GM12878 (cell line): ENCODE results near the gene RPS8. TPM values are rescaled to one million over a fixed set of nuclear protein-coding genes. Genes with fewer than 3 reads are reported as not detected.

ENCODE experiments used
- ATAC-seq: fragments of 200-7000 bp; cut with Tn5 transposase; 3 replicates; pipeline ENCODE4 v1.9.1; 2020; ENCODE audit warnings: mild to moderate bottlenecking, moderate library complexity
- BruUV-seq: library from RNA; stranded (reverse); fragments of 400-500 nt; replicated peaks from 2 replicates; lab custom pipeline; 2021; lab: Mats Ljungman, UMichigan
- CTCF ChIA-PET: fragments of 300-600 bp; sonication (Branson Sonifier 250); formaldehyde crosslinking; extraction: SDS; loops from one replicate; lab custom pipeline; 2021; ENCODE audit warnings: inconsistent platforms; lab: Yijun Ruan, JAX
- POLR2A ChIA-PET: fragments of 350-600 bp; formaldehyde crosslinking; extraction: SDS; loops from one replicate; lab custom pipeline; 2021; ENCODE audit warnings: inconsistent platforms; lab: Charles Lee
- RAD21 ChIA-PET: fragments of 300-600 bp; sonication (Branson Sonifier 250); formaldehyde crosslinking; loops from one replicate; lab custom pipeline; 2023; ENCODE audit warnings: antibody characterized with exemption; ENCODE audit not compliant: unreplicated experiment; lab: Charles Lee
- SMC1A ChIA-PET: fragments of 300-600 bp; sonication (Branson Sonifier 250); formaldehyde crosslinking; loops from one replicate; lab custom pipeline; 2023; ENCODE audit not compliant: unreplicated experiment, uncharacterized antibody; lab: Charles Lee
- DNase-seq: peaks from one replicate; pipeline ENCODE4 v3.0.0-alpha.2; 2011; ENCODE audit warnings: low read depth, low spot score
- FAIRE-seq: peaks from 3 replicates; lab custom pipeline; 2011; peaks lifted over from hg19 to GRCh38; lab: Jason Lieb, UNC
- H2AFZ ChIP-seq: 2 replicates; pipeline ENCODE4 v1.6.0; 2011; ENCODE audit warnings: low read depth, low read length, control low read depth; ENCODE audit not compliant: control insufficient read depth
- H3K27ac ChIP-seq: 2 replicates; pipeline ENCODE4 v1.5.1; 2011; ENCODE audit warnings: control low read depth; ENCODE audit not compliant: control insufficient read depth, insufficient read depth
- H3K27me3 ChIP-seq, 2 experiments: replicated peaks in 1 of 2; 2 replicates each; pipeline versions ENCODE4 v1.6.0 to v1.6.1; 2011; ENCODE audit warnings: low read length in 1 of 2; ENCODE audit not compliant: control insufficient read depth in 2 of 2, insufficient read depth in 2 of 2
- H3K36me3 ChIP-seq, 2 experiments: 2 replicates each; pipeline ENCODE4 v1.5.1; 2011; ENCODE audit warnings: low read length in 1 of 2; ENCODE audit not compliant: control insufficient read depth in 2 of 2, insufficient read depth in 2 of 2
- H3K4me1 ChIP-seq: 2 replicates; pipeline ENCODE4 v1.6.1; 2011; ENCODE audit warnings: mild to moderate bottlenecking, low read length, moderate library complexity, mixed read lengths; ENCODE audit not compliant: control insufficient read depth, insufficient read depth
- H3K4me2 ChIP-seq: 2 replicates; pipeline ENCODE4 v1.6.0; 2011; ENCODE audit warnings: control low read depth; ENCODE audit not compliant: control insufficient read depth, insufficient read depth
- H3K4me3 ChIP-seq: fragments of 200-600 bp; sonication (generic); 2 replicates; pipeline ENCODE4 v1.5.1; 2016
- H3K79me2 ChIP-seq: 2 replicates; pipeline ENCODE4 v1.6.0; 2011; ENCODE audit warnings: low read length; ENCODE audit not compliant: control insufficient read depth, insufficient read depth
- H3K9ac ChIP-seq: 2 replicates; pipeline ENCODE4 v1.8.0; 2011; ENCODE audit warnings: low read length, control low read depth, mixed read lengths; ENCODE audit not compliant: control insufficient read depth, insufficient read depth
- H3K9me3 ChIP-seq: replicated peaks from 3 replicates; pipeline ENCODE4 v1.5.1; 2011; ENCODE audit warnings: mild to moderate bottlenecking, low read length; ENCODE audit not compliant: control insufficient read depth, insufficient read depth
- H4K20me1 ChIP-seq: 2 replicates; pipeline ENCODE4 v1.6.0; 2011; ENCODE audit not compliant: control insufficient read depth, insufficient read depth
- ATF3 ChIP-seq: IDR thresholded peaks from 2 replicates; pipeline ENCODE4 v1.6.1; 2011; ENCODE audit warnings: low read depth, mild to moderate bottlenecking, low read length, moderate library complexity, borderline replicate concordance; ENCODE audit errors: extremely low read depth
- BHLHE40 ChIP-seq, 2 experiments: fragments of 450-650 bp in 1 of 2; IDR thresholded peaks; 2 replicates each; pipeline ENCODE4 v1.6.1; 2011 to 2017; ENCODE audit warnings: low read depth in 2 of 2, borderline replicate concordance in 1 of 2, improper control_type of control experiment in 1 of 2, low read length in 1 of 2, mild to moderate bottlenecking in 1 of 2
- CBX3 ChIP-seq: fragments of 200-600 bp; sonication (generic); IDR thresholded peaks from 2 replicates; pipeline ENCODE4 v1.6.1; 2016; ENCODE audit warnings: low read depth, borderline replicate concordance
- DPF2 ChIP-seq: fragments of 450-650 bp; IDR thresholded peaks from 2 replicates; pipeline ENCODE4 v1.6.1; 2017; ENCODE audit warnings: mild to moderate bottlenecking
- MXI1 ChIP-seq: fragments of 150-350 bp; IDR thresholded peaks from 2 replicates; pipeline ENCODE4 v1.6.1; 2011; ENCODE audit warnings: low read depth, mild to moderate bottlenecking, inconsistent platforms, low read length, improper control_type of control experiment
- NR2F1 ChIP-seq: fragments of 450-650 bp; conservative IDR thresholded peaks from 2 replicates; pipeline ENCODE4 v1.6.1; 2017; ENCODE audit warnings: mild to moderate bottlenecking
- PAX8 ChIP-seq: fragments of 450-650 bp; IDR thresholded peaks from 2 replicates; pipeline ENCODE4 v1.6.1; 2017; ENCODE audit warnings: mild to moderate bottlenecking, moderate library complexity
- POLR2AphosphoS5 ChIP-seq: IDR thresholded peaks from 2 replicates; pipeline ENCODE4 v1.6.1; 2011; ENCODE audit warnings: mild to moderate bottlenecking, low read length, inconsistent platforms
- PRDM15 ChIP-seq: fragments of 450-650 bp; formaldehyde crosslinking; IDR thresholded peaks from 2 replicates; pipeline ENCODE4 v1.4.0; 2020; ENCODE audit warnings: mild to moderate bottlenecking, moderate library complexity
- SMAD5 ChIP-seq: IDR thresholded peaks from 2 replicates; pipeline ENCODE4 v1.6.1; 2016; ENCODE audit warnings: antibody characterized with exemption, low read depth
- YBX1 ChIP-seq: fragments of 450-650 bp; IDR thresholded peaks from 2 replicates; pipeline ENCODE4 v1.6.1; 2016; ENCODE audit warnings: antibody characterized with exemption
- ZBTB33 ChIP-seq: fragments of 450-650 bp; IDR thresholded peaks from 2 replicates; pipeline ENCODE4 v1.6.1; 2017; ENCODE audit warnings: mild to moderate bottlenecking
- WGBS: methylation state at CpG from one replicate; pipeline ENCODE4 v1.1.6; 2016; ENCODE audit warnings: low lambda C conversion rate; ENCODE audit not compliant: insufficient replicate concordance, insufficient coverage; ENCODE audit errors: missing lambda C conversion rate; 5-methylcytosine and 5-hydroxymethylcytosine counted together
- in situ Hi-C: fragments of 300-500 bp; cut with MboI; formaldehyde crosslinking; loops from 9 replicates; pipeline ENCODE4 v1.14.3; 2018; ENCODE audit warnings: mixed read lengths
- intact Hi-C: fragments of 100-400 bp; cut with micrococcal nuclease; formaldehyde crosslinking; loops from one replicate; pipeline ENCODE4 v1.14.2; 2022; ENCODE audit not compliant: unreplicated experiment
- polyA plus RNA-seq, 11 experiments: library from polyadenylated mRNA; depleted of rRNA in 4 of 11; unstranded in 6 of 11; stranded (reverse) in 5 of 11; fragments of >200 nt; fragmentation: Nextera tagmentation in 4 of 11; fragmentation: Illumina TruSeq in 1 of 11; extraction: Ambion mirVana in 4 of 11; extraction: Trizol in 1 of 11; gene quantifications; 1 replicate in 1 of 11; 2 replicates in 10 of 11; pipeline versions ENCODE4 v1.2.1 to v1.2.3, GENCODE V29; 2011 to 2016; ENCODE audit warnings: inconsistent platforms in 2 of 11, missing spikeins in 2 of 11, low read depth in 1 of 11
- total RNA-seq, 4 experiments: library from RNA; depleted of rRNA in 3 of 4; stranded (reverse); fragments of >200 nt in 3 of 4; fragmentation: Illumina TruSeq in 1 of 4; extraction: Trizol in 1 of 4; gene quantifications; 2 replicates each; pipeline versions ENCODE4 v1.2.1 to v1.2.3, GENCODE V29; 2013 to 2021

Gene RPS8
- total and polyA plus RNA-seq, 10 of the 15 experiments (the other 5 are each of a cell fraction or from before 2014, with no cell fraction given), result 1,296 to 3,461 (median 2,877) TPM

- TF ChIP-seq PRDM15 (CRISPR knock-in tag) (no peak), ATF3 (no peak), CBX3 (no peak), PAX8 (no peak)
These were observed 46.9 kb downstream of the RPS8 start (continued) for GRCh38 chr1:44822131-44822701.

- no peaks in the 10 kb centered on the region; a peak in 1 of 4 replicates for H3K27me3 ChIP-seq
- in situ Hi-C loops, result no loop called here
- POLR2A ChIA-PET, result interaction anchor here (0.6 to 3.6 kb wide), 3 partner anchors 14 to 480 kb away, joined by 4 to 23 read pairs (median 5); partner anchors contain the start of gene BTBD19
- H3K27ac ChIP-seq, result no peak overlapping the region
- no peak for FAIRE-seq
- SMC1A ChIA-PET, result interaction anchor here (0.9 to 1.1 kb wide), 3 partner anchors 18 to 94 kb away, joined by 3 read pairs; no protein-coding TSS in a partner anchor
- 87% methylated on average over 15 of the region's 15 CpGs for WGBS
- H3K9ac ChIP-seq, result no peak overlapping the region
- RAD21 ChIA-PET, result interaction anchor here (0.7 to 2.1 kb wide), 6 partner anchors 13 to 480 kb away, joined by 3 to 5 read pairs (median 3); partner anchors contain the start of genes HECTD3, PLK3 and UROD
- peaks cover 4% of the 10 kb centered on the region for H3K4me1 ChIP-seq
- H3K9me3 ChIP-seq, result no peaks in the 10 kb centered on the region
- H3K36me3 ChIP-seq, result no peaks in the 10 kb centered on the region
- CTCF ChIA-PET, result interaction anchor here (0.9 to 3.6 kb wide), 7 partner anchors 10 to 33 kb away, joined by 3 to 21 read pairs (median 5); partner anchors contain the start of gene PLK3
- intact Hi-C loops, result no loop called here
- no peak overlapping the region for H3K4me3 ChIP-seq
- H3K4me2 ChIP-seq, result no peak overlapping the region
- no peak overlapping the region for H2AFZ ChIP-seq
- H3K79me2 ChIP-seq, result no peaks in the 10 kb centered on the region
- no peak for DNase-seq
- no TSS peak for BruUV-seq
- no peak for ATAC-seq
- H4K20me1 ChIP-seq, result no peaks in the 10 kb centered on the region
- TF ChIP-seq POLR2AphosphoS5, result no peak
- no peak for TF ChIP-seq NR2F1
- TF ChIP-seq CBX3, result no peak
- no peak for TF ChIP-seq MXI1
- no peak for TF ChIP-seq ZBTB33
- no peak for TF ChIP-seq SMAD5
- no peak for TF ChIP-seq YBX1
- no peak for TF ChIP-seq DPF2
- no peak for TF ChIP-seq BHLHE40 (IDR thresholded peaks at IDR 0.05; ENCODE audit: borderline replicate concordance in 1 of 2, low read depth in 2 of 2, low read length in 1 of 2)
These were observed 47.7 kb downstream of the RPS8 start for GRCh38 chr1:44822981-44823451.
